ENCODE measurements around the gene UBE2E2. TPM values are rescaled to one million over a fixed set of nuclear protein-coding genes. Genes with fewer than 3 reads are reported as not detected.

UBE2E2 gene
- total and polyA plus RNA-seq, 2 donors (not counting 1 experiment from before 2014, with no cell fraction given) = 16.0 to 45.0 TPM

- POLR2A ChIA-PET = no interaction called here
- intact Hi-C loops (cut with micrococcal nuclease) = no loop called here
- Mint-ChIP-seq H3K27ac (no peak overlapping the region), H3K9me3 (ENCODE audit: insufficient read depth) (peaks cover 3% of the 10 kb centered on the region), H3K4me3 (no peak overlapping the region), H3K4me1 (peaks cover 25% of the 10 kb centered on the region), H3K27me3 (no peaks in the 10 kb centered on the region)
- no peak overlapping the region for H3K4me3 ChIP-seq (ENCODE audit: control extremely low read depth in 1 of 5, extremely low read depth in 1 of 5, insufficient read depth in 1 of 5, low read depth in 2 of 5, low read length in 4 of 5)
- H3K27me3 ChIP-seq (replicated peaks in 1 of 4; ENCODE audit: control extremely low read depth in 1 of 4, control insufficient read depth in 3 of 4, insufficient read depth in 4 of 4, low read length in 3 of 4) = no peaks in the 10 kb centered on the region
- no peak overlapping the region for H3K4me2 ChIP-seq (replicated peaks; ENCODE audit: low read depth, low read length, poor library complexity, severe bottlenecking)
- peaks cover 15 to 19% of the 10 kb centered on the region in 2 donors for H3K4me1 ChIP-seq (ENCODE audit: control insufficient read depth in 2 of 2, insufficient read depth in 2 of 2, low read length in 2 of 2)
- peaks cover 0 to 6% (median 0%) of the 10 kb centered on the region in 3 donors for H3K9me3 ChIP-seq (ENCODE audit: control extremely low read depth in 1 of 3, control insufficient read depth in 2 of 3, insufficient read depth in 1 of 3, low read length in 2 of 3)
- DNase-seq (no peak), ATAC-seq (ENCODE audit: low read depth) (no peak)
- TF ChIP-seq CTCF (IDR thresholded peaks at IDR 0.05) (no peak), EZH2 (IDR thresholded peaks at IDR 0.05; ENCODE audit: borderline replicate concordance, insufficient read depth, low read depth, low read length, poor library complexity, severe bottlenecking) (no peak)
- no peak overlapping the region for H2AFZ ChIP-seq (ENCODE audit: insufficient read depth, low read depth, low read length, poor library complexity, severe bottlenecking)
- H4K20me1 ChIP-seq (ENCODE audit: control insufficient read depth, insufficient read depth, low read length, poor library complexity, severe bottlenecking) = no peaks in the 10 kb centered on the region
- 100% methylated on average over 2 of the region's 2 CpGs for WGBS (ENCODE audit: insufficient coverage)
- no peak overlapping the region for H3K9ac ChIP-seq (ENCODE audit: low read length)
- CTCF ChIA-PET = no interaction called here
- H3K36me3 ChIP-seq (replicated peaks in 1 of 2; ENCODE audit: control extremely low read depth in 1 of 2, control insufficient read depth in 1 of 2, extremely low read depth in 1 of 2, insufficient read depth in 2 of 2, low read length in 1 of 2) = no peaks in the 10 kb centered on the region
- no peak overlapping the region for H3K27ac ChIP-seq (ENCODE audit: low read length in 2 of 2)
- no peaks in the 10 kb centered on the region for H3K79me2 ChIP-seq (ENCODE audit: control insufficient read depth, insufficient read depth, low read length)
Observed at GRCh38 chr3:23165571-23165970, 37.6 kb upstream of the UBE2E2 start.

GRCh38 chr3:23166276-23166675, 36.9 kb upstream of the UBE2E2 start:
- H3K4me3 Mint-ChIP-seq = no peak overlapping the region
- no peak for ATAC-seq (ENCODE audit: low read depth)

More at GRCh38 chr3:23166276-23166675, 36.9 kb upstream of the UBE2E2 start:
- H3K27me3 ChIP-seq (replicated peaks in 1 of 4; ENCODE audit: control extremely low read depth in 1 of 4, control insufficient read depth in 3 of 4, insufficient read depth in 4 of 4, low read length in 3 of 4) = no peaks in the 10 kb centered on the region
- H3K27me3 Mint-ChIP-seq = no peaks in the 10 kb centered on the region
- H2AFZ ChIP-seq (ENCODE audit: insufficient read depth, low read depth, low read length, poor library complexity, severe bottlenecking) = no peak overlapping the region
- no peak overlapping the region for H3K4me3 ChIP-seq (ENCODE audit: control extremely low read depth in 1 of 5, extremely low read depth in 1 of 5, insufficient read depth in 1 of 5, low read depth in 2 of 5, low read length in 4 of 5)
- POLR2A ChIA-PET = no interaction called here
- no peak overlapping the region for H3K9ac ChIP-seq (ENCODE audit: low read length)
- H3K9me3 ChIP-seq (ENCODE audit: control extremely low read depth in 1 of 3, control insufficient read depth in 2 of 3, insufficient read depth in 1 of 3, low read length in 2 of 3) = peaks cover 0 to 6% (median 0%) of the 10 kb centered on the region in 3 donors
- no peak overlapping the region for H3K27ac Mint-ChIP-seq
- CTCF ChIA-PET = no interaction called here
- DNase-seq = no peak
- H3K4me1 ChIP-seq (ENCODE audit: control insufficient read depth in 2 of 2, insufficient read depth in 2 of 2, low read length in 2 of 2) = peaks cover 15 to 19% of the 10 kb centered on the region in 2 donors
- H3K27ac ChIP-seq (ENCODE audit: low read length in 2 of 2) = no peak overlapping the region
- TF ChIP-seq EZH2 (IDR thresholded peaks at IDR 0.05; ENCODE audit: borderline replicate concordance, insufficient read depth, low read depth, low read length, poor library complexity, severe bottlenecking) (no peak), CTCF (IDR thresholded peaks at IDR 0.05) (no peak)
- no peaks in the 10 kb centered on the region for H3K79me2 ChIP-seq (ENCODE audit: control insufficient read depth, insufficient read depth, low read length)
- intact Hi-C loops (cut with micrococcal nuclease) = no loop called here
- peaks cover 22% of the 10 kb centered on the region for H3K4me1 Mint-ChIP-seq
- H3K36me3 ChIP-seq (replicated peaks in 1 of 2; ENCODE audit: control extremely low read depth in 1 of 2, control insufficient read depth in 1 of 2, extremely low read depth in 1 of 2, insufficient read depth in 2 of 2, low read length in 1 of 2) = no peaks in the 10 kb centered on the region
- peaks cover 3% of the 10 kb centered on the region for H3K9me3 Mint-ChIP-seq (ENCODE audit: insufficient read depth)
- no peaks in the 10 kb centered on the region for H4K20me1 ChIP-seq (ENCODE audit: control insufficient read depth, insufficient read depth, low read length, poor library complexity, severe bottlenecking)
- 58% methylated on average over 3 of the region's 3 CpGs for WGBS (ENCODE audit: insufficient coverage)
- H3K4me2 ChIP-seq (replicated peaks; ENCODE audit: low read depth, low read length, poor library complexity, severe bottlenecking) = no peak overlapping the region

Data from B cell (primary cell).